ENCODE data around the gene ZNF20.
"Not testable (repeated sequence)": the region's sequence is repeated elsewhere in the genome, so short reads cannot be mapped to it uniquely, and the experiment has no call there.

ZNF20 gene

DNA sequence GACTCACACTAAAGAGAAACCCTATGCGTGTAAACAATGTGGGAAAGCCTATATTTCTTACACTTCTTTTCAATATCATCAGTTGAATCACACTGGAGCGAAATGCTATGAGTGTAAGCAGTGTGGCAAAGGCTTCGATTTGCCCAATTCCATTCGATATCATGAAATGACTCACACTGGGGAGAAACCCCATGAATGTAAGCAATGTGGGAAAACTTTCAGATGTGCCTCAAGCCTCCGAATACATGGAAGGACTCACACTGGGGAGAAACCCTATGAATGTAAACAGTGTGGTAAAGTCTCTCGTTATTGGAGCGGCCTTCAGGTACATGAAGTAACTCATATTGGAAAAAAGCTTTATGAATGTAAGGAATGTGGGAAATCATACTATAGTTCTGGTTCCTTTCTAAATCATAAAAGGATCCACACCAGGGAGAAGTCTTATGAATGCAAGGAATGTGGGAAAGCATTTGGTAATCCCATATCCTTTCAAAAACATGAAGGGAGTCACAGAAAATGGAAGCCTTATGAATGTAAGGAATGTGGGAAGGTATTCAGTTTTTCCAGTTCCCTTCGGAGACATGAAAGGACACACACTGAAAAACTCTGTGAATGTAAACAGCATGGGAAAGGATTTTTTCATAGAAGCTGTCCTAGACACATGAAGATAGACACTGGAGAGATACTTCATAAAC is 28.1 kb downstream of the ZNF20 start:
- no peak for DNase-seq

DNA sequence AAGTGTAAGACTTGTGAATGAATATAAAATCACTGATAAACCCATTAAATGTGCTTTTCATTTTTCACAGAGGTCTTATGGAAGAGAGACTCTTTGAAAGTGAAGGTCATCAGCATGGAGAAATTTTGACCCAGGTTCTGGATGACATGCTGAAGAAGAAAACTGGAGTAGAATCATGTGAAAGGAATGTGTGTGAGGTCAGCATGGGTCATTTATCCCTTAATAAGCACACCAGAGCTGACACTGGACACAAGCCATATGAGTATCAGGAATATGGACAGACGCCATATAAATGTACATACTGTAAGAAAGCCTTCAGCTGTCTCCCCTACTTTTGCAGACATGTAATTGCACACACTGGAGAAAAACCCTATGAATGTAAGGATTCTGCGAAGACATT is 29.0 kb downstream of the ZNF20 start:
- DNase-seq = no peak

DNA sequence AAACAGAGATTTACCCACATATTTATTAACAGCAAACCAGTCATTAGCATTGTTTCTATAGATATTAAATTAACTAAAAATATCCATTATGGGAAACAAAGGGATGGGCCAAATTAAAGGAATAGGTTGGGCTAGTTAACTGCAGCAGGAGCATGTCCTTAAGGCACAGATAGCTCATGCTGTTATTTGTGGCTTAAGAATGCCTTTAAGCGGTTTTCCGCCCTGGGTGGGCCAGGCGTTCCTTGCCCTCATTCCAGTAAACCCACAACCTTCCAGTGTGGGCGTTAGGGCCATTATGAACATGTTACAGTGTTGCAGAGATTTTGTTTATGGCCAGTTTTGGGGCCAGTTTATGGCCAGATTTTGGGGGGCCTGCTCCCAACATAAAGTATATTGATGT is 36.2 kb downstream of the ZNF20 start:
- DNase-seq = not testable (repeated sequence)

DNA sequence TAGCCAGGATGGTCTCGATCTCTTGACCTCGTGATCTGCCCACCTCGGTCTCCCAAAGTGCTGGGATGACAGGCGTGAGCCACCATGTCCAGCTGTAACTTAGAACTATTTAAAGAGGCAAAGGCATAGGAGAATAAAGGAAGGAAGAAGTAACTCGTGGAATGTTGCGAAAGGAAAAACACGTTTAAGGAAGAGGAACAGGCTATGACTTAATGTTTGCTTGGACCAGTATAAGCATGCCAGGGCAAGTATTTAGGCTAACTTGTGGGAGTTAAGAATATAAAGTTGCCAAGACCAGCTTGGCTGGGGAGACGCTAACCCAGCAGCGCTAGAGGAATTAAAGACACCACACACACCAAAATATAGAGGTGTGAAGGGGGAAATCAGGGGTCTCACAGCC is 42.1 kb downstream of the ZNF20 start:
- DNase-seq = no peak

DNA sequence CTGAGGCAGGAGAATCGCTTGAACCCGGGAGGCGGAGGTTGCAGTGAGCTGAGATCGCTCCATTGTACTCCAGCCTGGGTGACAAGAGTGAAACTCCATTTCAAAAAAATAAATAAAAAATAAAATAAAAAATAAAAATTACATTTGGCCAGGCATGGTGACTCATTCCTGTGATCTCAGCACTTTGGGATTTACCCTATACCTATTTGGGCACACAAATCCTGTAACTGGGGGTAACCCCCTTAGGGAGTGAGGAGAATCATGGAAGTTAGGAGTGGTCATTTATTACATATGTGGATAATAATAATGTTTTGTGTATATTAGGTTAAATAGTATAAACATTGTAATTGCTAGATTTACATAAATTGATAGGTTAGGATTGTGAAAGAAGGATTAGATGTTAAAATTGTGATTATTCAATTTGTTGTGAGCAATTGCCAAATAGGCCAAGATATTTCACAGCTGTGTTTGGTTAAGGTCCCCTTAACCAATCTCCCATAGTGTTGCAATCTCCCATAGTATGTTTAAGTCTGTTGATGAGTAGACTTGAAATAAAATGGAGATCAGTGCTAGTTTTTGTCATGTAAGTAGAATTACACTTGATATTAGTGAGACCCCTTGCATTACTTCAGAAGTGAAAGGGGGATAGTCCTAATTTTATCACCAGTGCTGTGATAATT is 44.9 kb downstream of the ZNF20 start:
- no peak for DNase-seq

DNA sequence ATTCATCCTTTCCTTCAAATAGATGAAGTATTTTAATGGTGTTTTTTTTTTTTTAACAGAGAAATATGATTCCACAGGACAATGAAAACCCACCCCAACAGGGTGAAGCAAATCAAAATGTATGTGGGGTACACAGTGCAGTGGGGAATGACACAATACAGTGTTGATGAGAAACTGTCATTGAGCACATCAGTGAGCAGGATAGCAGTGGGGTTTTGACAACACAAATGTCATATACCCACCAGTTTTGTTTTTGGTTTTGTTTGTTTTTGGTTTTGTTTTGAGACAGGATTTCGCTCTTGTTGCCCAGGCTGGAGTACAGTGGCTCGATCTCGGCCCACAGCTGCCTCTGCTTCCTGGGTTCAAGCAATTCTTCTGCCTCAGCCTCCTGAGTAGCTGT is 46.4 kb downstream of the ZNF20 start:
- no peak for DNase-seq

DNA sequence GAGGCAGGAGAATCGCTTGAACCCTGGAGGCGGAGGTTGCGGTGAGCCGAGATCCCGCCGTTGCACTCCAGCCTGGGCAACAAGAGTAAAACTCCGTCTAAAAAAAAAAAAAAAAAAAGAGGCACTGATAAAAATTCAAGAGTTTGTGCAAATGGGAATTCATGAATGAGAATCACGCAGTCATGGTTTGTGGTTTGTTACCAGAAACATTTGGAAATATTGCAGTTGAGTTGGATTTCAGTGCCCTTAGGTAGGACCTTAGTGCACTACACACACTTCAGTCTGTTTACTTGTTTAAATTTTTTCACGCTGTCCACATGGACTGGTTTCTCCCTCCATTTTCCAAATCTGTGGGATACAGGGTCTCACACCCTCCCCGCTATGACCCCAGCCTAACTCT is 47.2 kb downstream of the ZNF20 start:
- DNase-seq = no peak

DNA sequence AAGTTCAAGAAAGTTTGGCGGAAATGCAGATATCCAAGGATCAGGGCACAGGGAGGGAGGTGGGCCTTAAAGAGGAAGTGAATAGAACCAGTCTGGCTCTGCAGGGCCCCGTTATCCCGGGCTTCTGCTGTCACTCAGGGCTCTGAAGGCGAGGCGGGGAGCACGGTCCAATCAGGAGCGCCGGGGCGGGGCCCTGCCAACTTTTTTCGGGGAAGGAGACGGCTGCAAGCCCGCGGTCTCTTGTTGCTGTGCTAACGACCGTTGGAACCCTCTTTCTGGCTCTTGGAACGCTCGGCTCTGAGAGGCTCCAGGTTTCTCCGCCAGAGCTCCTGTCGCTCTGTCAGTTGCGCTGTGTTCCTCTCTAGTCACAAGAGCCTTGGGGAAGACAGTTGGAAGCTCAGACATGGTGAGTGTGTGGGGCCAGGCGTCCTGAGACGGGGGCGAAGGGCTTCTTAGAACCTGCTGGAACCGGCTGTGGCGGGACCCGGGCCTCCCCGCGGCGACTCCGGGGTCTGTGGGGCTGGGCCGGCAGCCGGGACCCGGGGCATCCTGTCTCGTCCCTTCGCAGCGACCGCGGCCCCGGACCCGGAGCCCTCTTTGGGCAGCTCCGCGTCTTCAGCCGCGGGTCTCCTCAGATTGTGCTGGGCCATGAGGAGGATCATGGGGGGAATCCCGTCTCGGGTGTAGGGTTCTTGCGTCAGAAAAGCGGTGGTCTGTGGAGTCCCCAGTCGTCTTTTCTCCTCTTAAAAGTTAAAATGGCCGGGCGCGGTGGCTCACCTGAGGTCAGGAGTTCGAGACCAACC is 47.9 kb downstream of the ZNF20 start:
- DNase-seq = peak; percentile 83

DNA sequence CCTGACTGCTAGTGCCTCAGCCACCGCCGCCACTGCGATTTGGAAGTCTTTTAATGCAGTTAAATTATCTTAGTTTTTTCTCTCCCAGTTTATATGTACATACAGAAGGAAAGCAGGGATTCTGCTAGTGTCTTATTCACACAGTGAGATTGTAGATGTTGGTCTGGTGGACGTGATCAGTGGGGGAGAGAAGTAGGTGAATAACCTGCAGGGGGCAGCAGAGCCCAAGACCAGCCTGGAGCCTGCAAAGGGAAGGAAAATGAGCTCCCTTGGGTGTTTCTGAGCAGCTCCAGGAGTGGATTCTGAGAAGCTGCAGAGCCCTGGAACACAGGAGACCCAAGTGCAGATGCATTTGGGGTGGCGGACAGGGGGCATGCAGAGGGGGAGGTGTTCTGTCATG is 49.3 kb downstream of the ZNF20 start:
- peak; percentile 72 for DNase-seq

DNA sequence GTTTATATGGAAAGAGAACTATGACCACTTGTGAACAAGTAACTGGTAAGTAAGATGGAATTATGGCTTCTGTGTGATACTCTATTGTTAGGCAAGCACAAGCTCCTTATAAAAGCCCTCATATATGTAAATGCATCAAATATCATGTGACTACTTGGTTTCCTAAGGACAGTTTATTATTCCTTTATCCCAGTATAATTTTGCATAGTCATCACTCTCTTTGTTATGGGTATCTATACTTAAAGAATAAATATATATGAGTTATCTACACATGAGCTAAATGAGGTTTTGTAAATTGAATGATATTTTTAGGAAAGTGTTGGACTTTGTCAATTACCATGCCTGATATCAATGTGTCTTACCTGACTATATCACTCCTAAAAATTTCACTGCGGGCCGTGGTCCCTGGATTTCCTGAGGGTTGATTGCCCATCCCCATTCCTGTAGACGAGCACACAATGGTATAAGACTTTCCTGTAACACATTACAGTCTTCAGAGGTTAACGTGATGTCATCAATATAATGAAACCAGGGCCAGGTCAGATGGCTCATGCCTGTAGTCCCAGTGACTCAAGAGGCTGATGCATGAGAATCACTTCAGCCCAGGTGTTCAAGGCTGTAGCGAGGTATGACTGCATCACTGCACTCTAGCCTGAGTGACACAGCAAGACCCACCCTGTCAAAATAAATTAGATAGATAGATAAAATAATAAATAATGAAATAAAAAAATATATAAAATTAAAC is 54.9 kb downstream of the ZNF20 start:
- DNase-seq = peak; percentile 8

DNA sequence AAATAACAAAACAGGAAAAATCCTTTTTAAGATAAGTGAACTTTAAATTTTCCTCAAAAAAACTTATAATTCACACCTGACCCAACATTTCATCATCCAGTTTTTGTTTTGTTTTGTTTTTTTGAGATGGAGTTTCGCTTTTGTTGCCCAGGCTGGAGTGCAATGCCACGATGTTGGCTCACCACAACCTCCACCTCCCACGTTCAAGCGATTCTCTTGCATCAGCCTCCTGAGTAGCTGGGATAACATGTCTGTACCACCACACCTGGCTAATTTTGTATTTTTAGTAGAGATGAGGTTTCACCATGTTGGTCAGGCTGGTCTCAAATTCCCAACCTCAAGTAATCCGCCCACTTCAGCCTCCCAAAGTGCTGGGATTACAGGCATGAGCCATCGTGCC is 56.8 kb downstream of the ZNF20 start:
- not testable (repeated sequence) for DNase-seq

Data from stimulated activated CD4-positive, alpha-beta T cell treated with anti-CD3 and anti-CD28 coated beads, Interleukin-1b, Interleukin-23, amount 100 ng/mL, for 48 hours (primary cell).